Motor neuron (in vitro differentiated cells): ENCODE results near the gene MERTK. TPM values are rescaled to one million over a fixed set of nuclear protein-coding genes. Genes with fewer than 3 reads are reported as not detected.
"Not testable (repeated sequence)": the region's sequence is repeated elsewhere in the genome, so short reads cannot be mapped to it uniquely, and the experiment has no call there.

Source experiments
- ATAC-seq, 8 experiments: fragments of 200-7000 bp; cut with Tn5 transposase; replicated peaks in 6 of 8; 2 replicates each; pipeline ENCODE4 v1.8.0; 2021; ENCODE audit warnings: mild to moderate bottlenecking in 8 of 8, moderate library complexity in 8 of 8
- H3K27ac ChIP-seq, 2 donors: fragments of 250-450 bp; sonication (Bioruptor Pico); 2 replicates each; pipeline ENCODE4 v1.9.0; 2021; ENCODE audit warnings: antibody characterized with exemption in 2 of 2, mild to moderate bottlenecking in 2 of 2, moderate library complexity in 1 of 2
- H3K4me1 ChIP-seq, 2 donors: fragments of 250-450 bp; sonication (Bioruptor Pico); replicated peaks in 1 of 2; 2 replicates each; pipeline ENCODE4 v1.6.1; 2021; ENCODE audit warnings: antibody characterized with exemption in 2 of 2, mild to moderate bottlenecking in 2 of 2, moderate library complexity in 1 of 2
- H3K4me3 ChIP-seq, 5 donors: fragments of 250-450 bp; sonication (Bioruptor Pico); 2 replicates each; pipeline ENCODE4 v1.9.0; 2021; ENCODE audit warnings: antibody characterized with exemption in 5 of 5, mild to moderate bottlenecking in 5 of 5, moderate library complexity in 4 of 5
- WGBS, 10 experiments: fragments of 450-650 bp; shearing (Covaris generic); methylation state at CpG; one replicate each; pipeline ENCODE4 v1.0.0; 2022; 5-methylcytosine and 5-hydroxymethylcytosine counted together
- in situ Hi-C, 9 experiments: fragments of 400-800 bp; cut with MboI; loops; one replicate each; pipeline ENCODE4 v1.15.0; 2021; ENCODE audit warnings: low sequenced_read_pairs in 9 of 9, low pct_unique_long_range_greater_than_20kb in 2 of 9; ENCODE audit not compliant: unreplicated experiment in 9 of 9
- total RNA-seq, 8 experiments: library from RNA; unstranded; fragments of 300-600 nt; gene quantifications; 2 replicates each; pipeline versions ENCODE4 v1.2.3 to v1.2.4, GENCODE V29; 2022

Gene MERTK
- total RNA-seq, 8 experiments from 2014 or later = 1.8 to 20.3 (median 2.9) TPM

- Histone ChIP-seq H3K27ac (no peak overlapping the region), H3K4me1 (peaks cover 7 to 11% of the 10 kb centered on the region in 2 donors), H3K4me3 (no peak overlapping the region)
- ATAC-seq = no peak
- 75 to 100% (median 98%) methylated on average over 3 to 6 of the region's 6 CpGs; no CpG with 5 or more reads in 3 of the 10 experiments for WGBS, 10 experiments
- in situ Hi-C loops = no loop called here
These were observed 54.6 kb downstream of the MERTK start for GRCh38 chr2:111952871-111953452.

GRCh38 chr2:111954602-111955332 lies 56.4 kb downstream of the MERTK start:
- no peak overlapping the region for H3K4me3 ChIP-seq
- H3K4me1 ChIP-seq = peaks cover 7 to 11% of the 10 kb centered on the region in 2 donors
- 28 to 62% (median 39%) methylated on average over 2 to 6 of the region's 6 CpGs; no CpG with 5 or more reads in 1 of the 10 experiments for WGBS, 10 experiments
- in situ Hi-C loops = no loop called here
- no peak overlapping the region for H3K27ac ChIP-seq
- no peak for ATAC-seq

GRCh38 chr2:111957872-111958354 lies 59.5 kb downstream of the MERTK start:
- no peak overlapping the region for H3K4me3 ChIP-seq
- no peak for ATAC-seq
- in situ Hi-C loops = no loop called here
- 11 to 100% (median 93%) methylated on average over 1 to 5 of the region's 6 CpGs; no CpG with 5 or more reads in 2 of the 10 experiments for WGBS, 10 experiments
- H3K27ac ChIP-seq = no peak overlapping the region
- H3K4me1 ChIP-seq = peaks cover 17 to 19% of the 10 kb centered on the region in 2 donors

- in situ Hi-C loops = no loop called here
- Histone ChIP-seq H3K4me3 (no peak overlapping the region), H3K4me1 (peaks cover 19 to 22% of the 10 kb centered on the region in 2 donors), H3K27ac (no peak overlapping the region)
- ATAC-seq = no peak
- 0 to 88% (median 60%) methylated on average over 1 of the region's 1 CpG; no CpG with 5 or more reads in 3 of the 10 experiments for WGBS, 10 experiments
These were observed 60.5 kb downstream of the MERTK start for GRCh38 chr2:111958901-111959300.

GRCh38 chr2:111961663-111962062 lies 63.3 kb downstream of the MERTK start:
- WGBS, 10 experiments = 20 to 100% (median 82%) methylated on average over 1 to 7 of the region's 7 CpGs; no CpG with 5 or more reads in 1 of the 10 experiments
- H3K4me1 ChIP-seq = peaks cover 8 to 14% of the 10 kb centered on the region in 2 donors
- ATAC-seq = no peak
- in situ Hi-C loops = no loop called here
- H3K4me3 ChIP-seq = no peak overlapping the region
- H3K27ac ChIP-seq = no peak overlapping the region

- H3K4me1 ChIP-seq = peaks cover 8 to 14% of the 10 kb centered on the region in 2 donors
- H3K4me3 ChIP-seq, ATAC-seq, in situ Hi-C loops, H3K27ac ChIP-seq: not testable (repeated sequence)
- 61% methylated on average over 5 of the region's 9 CpGs; no CpG with 5 or more reads in 9 of the 10 experiments for WGBS, 10 experiments
These were observed 64.7 kb downstream of the MERTK start for GRCh38 chr2:111963086-111963485.

- in situ Hi-C loops = not testable (repeated sequence)
- 17% methylated on average over 2 of the region's 4 CpGs; no CpG with 5 or more reads in 9 of the 10 experiments for WGBS, 10 experiments
These were observed 65.1 kb downstream of the MERTK start for GRCh38 chr2:111963508-111963907.

GRCh38 chr2:111965062-111965461 lies 66.7 kb downstream of the MERTK start:
- H3K27ac ChIP-seq = no peak overlapping the region
- H3K4me1 ChIP-seq = peaks cover 8 to 14% of the 10 kb centered on the region in 2 donors
- no peak overlapping the region for H3K4me3 ChIP-seq
- ATAC-seq = no peak
- 60 to 100% (median 90%) methylated on average over 1 to 3 of the region's 3 CpGs; no CpG with 5 or more reads in 5 of the 10 experiments for WGBS, 10 experiments
- in situ Hi-C loops = no loop called here

More at GRCh38 chr2:111963508-111963907, 65.1 kb downstream of the MERTK start:
- H3K4me1 ChIP-seq = peaks cover 8 to 14% of the 10 kb centered on the region in 2 donors
- ATAC-seq, H3K27ac ChIP-seq, H3K4me3 ChIP-seq: not testable (repeated sequence)

DNA sequence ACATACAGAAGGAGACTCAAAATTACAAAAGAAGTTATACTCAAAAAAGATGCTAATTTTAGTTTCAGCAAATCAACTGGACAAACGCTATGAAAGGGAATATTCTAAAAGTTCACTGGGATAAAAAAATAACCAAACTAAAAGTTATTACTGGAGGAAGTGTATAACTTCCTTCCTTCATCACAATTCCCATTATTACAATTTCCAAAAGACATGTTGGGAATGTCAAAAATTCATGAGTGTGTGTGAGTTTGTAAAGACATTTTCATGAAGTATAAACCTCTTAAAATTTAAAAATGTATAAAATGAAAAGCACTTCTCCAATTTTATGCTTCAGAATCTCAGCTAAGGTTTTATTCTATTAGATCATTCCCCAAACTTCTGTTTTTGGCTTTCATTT lies 67.8 kb downstream of the MERTK start:
- in situ Hi-C loops = no loop called here
- WGBS, 10 experiments = 0 to 100% (median 90%) methylated on average over 1 of the region's 1 CpG
- ATAC-seq = no peak
- Histone ChIP-seq H3K4me3 (no peak overlapping the region), H3K27ac (no peak overlapping the region), H3K4me1 (peaks cover 8 to 14% of the 10 kb centered on the region in 2 donors)

- in situ Hi-C loops = no loop called here
- Histone ChIP-seq H3K4me1 (peaks cover 2 to 9% of the 10 kb centered on the region in 2 donors), H3K4me3 (no peak overlapping the region), H3K27ac (no peak overlapping the region)
- ATAC-seq = peak in 2 of 8 experiments; percentile 21 to 25
- WGBS, 10 experiments = 80 to 88% (median 85%) methylated on average over 1 of the region's 1 CpG; no CpG with 5 or more reads in 6 of the 10 experiments
These were observed 68.6 kb downstream of the MERTK start for GRCh38 chr2:111967018-111967417.

DNA sequence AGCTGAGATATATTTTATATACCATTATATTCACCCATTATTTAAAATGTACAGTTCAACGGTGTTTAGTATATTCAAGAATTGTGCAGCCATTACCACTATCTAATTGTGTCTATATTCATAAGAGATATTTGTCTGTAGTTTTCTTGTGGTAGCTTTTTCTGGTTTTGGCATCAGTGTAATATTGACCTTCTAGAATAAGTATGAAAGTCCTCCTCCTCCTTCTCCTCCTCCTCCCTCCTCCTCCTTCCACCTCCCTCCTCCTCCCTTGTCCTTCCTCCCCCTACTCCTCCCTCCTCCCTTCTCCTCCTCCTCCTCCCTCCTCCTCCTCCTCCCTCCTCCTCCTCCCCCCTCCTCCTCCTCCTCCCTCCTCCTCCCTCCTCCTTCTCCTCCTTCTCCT lies 72.0 kb downstream of the MERTK start:
- no peak for ATAC-seq
- Histone ChIP-seq H3K4me1 (no peaks in the 10 kb centered on the region), H3K27ac (no peak overlapping the region), H3K4me3 (no peak overlapping the region)
- in situ Hi-C loops = no loop called here
- 57 to 100% methylated on average over 1 of the region's 1 CpG; no CpG with 5 or more reads in 8 of the 10 experiments for WGBS, 10 experiments

- peak in 2 of 8 experiments; percentile 29 for ATAC-seq
- in situ Hi-C loops = no loop called here
- Histone ChIP-seq H3K4me3 (no peak overlapping the region), H3K4me1 (no peaks in the 10 kb centered on the region), H3K27ac (no peak overlapping the region)
- 17 to 100% (median 74%) methylated on average over 1 to 7 of the region's 8 CpGs for WGBS, 10 experiments
These were observed 74.7 kb downstream of the MERTK start for GRCh38 chr2:111972955-111973565.

- WGBS, 10 experiments = 71 to 100% (median 94%) methylated on average over 1 to 4 of the region's 4 CpGs; no CpG with 5 or more reads in 2 of the 10 experiments
- Histone ChIP-seq H3K4me1 (no peaks in the 10 kb centered on the region), H3K4me3 (no peak overlapping the region), H3K27ac (no peak overlapping the region)
- in situ Hi-C loops = no loop called here
- ATAC-seq = no peak
These were observed 75.3 kb downstream of the MERTK start for GRCh38 chr2:111973701-111974100.
